CD4-positive, alpha-beta memory T cell (primary cell): Measurements from ENCODE around the gene TMEM242. TPM values are rescaled to one million over a fixed set of nuclear protein-coding genes. Genes with fewer than 3 reads are reported as not detected.

ENCODE experiments used
- CTCF ChIA-PET: fragments of 350-600 bp; sonication (Branson Sonifier 250); formaldehyde crosslinking; loops from one replicate; lab custom pipeline; 2021; ENCODE audit warnings: inconsistent platforms; ENCODE audit not compliant: partially characterized antibody; lab: Charles Lee
- POLR2A ChIA-PET: fragments of 350-600 bp; sonication (Branson Sonifier 250); formaldehyde crosslinking; loops from one replicate; lab custom pipeline; 2021; ENCODE audit not compliant: partially characterized antibody; lab: Charles Lee
- DNase-seq, 5 donors: peaks; one replicate each; pipeline versions ENCODE4 v3.0.0 to v3.0.0-alpha.2; 2020 to 2022; ENCODE audit warnings: mixed read lengths in 1 of 5
- H3K27ac ChIP-seq: one replicate; pipeline ENCODE4 v1.7.0; 2013; ENCODE audit warnings: low read depth, low read length
- H3K27me3 ChIP-seq: 2 replicates; pipeline ENCODE4 v1.7.0; 2013; ENCODE audit warnings: mild to moderate bottlenecking, low read length, moderate library complexity; ENCODE audit not compliant: insufficient read depth
- H3K36me3 ChIP-seq: 2 replicates; pipeline ENCODE4 v1.7.0; 2013; ENCODE audit warnings: mild to moderate bottlenecking, low read length, moderate library complexity; ENCODE audit not compliant: insufficient read depth
- H3K4me1 ChIP-seq: 2 replicates; pipeline ENCODE4 v1.7.0; 2013; ENCODE audit warnings: mild to moderate bottlenecking, low read length, moderate library complexity; ENCODE audit not compliant: insufficient read depth
- H3K4me3 ChIP-seq, 2 donors: one replicate each; pipeline ENCODE4 v1.7.0; 2013; ENCODE audit warnings: low read length in 2 of 2, mild to moderate bottlenecking in 1 of 2
- H3K9me3 ChIP-seq, 2 donors: one replicate each; pipeline ENCODE4 v1.7.0; 2013; ENCODE audit warnings: low read length in 2 of 2, control low read depth in 1 of 2; ENCODE audit not compliant: control insufficient read depth in 1 of 2
- H3K27ac Mint-ChIP-seq, 7 donors: one replicate each; pipeline ENCODE4 v1.8.0; 2020 to 2021; ENCODE audit warnings: mixed read lengths in 7 of 7, mild to moderate bottlenecking in 6 of 7, inconsistent platforms in 3 of 7, moderate library complexity in 3 of 7
- H3K27me3 Mint-ChIP-seq, 2 donors: one replicate each; pipeline ENCODE4 v1.8.0; 2020 to 2021; ENCODE audit warnings: mixed read lengths in 2 of 2
- H3K36me3 Mint-ChIP-seq, 2 donors: one replicate each; pipeline ENCODE4 v1.8.0; 2020 to 2021; ENCODE audit warnings: mixed read lengths in 2 of 2, inconsistent platforms in 1 of 2, mild to moderate bottlenecking in 1 of 2
- H3K4me1 Mint-ChIP-seq, 4 donors: one replicate each; pipeline ENCODE4 v1.8.0; 2020 to 2021; ENCODE audit warnings: mixed read lengths in 4 of 4, mild to moderate bottlenecking in 1 of 4
- H3K4me3 Mint-ChIP-seq, 8 donors: one replicate each; pipeline ENCODE4 v1.8.0; 2020 to 2021; ENCODE audit warnings: mixed read lengths in 8 of 8, mild to moderate bottlenecking in 7 of 8, moderate library complexity in 6 of 8, inconsistent platforms in 3 of 8
- H3K9me3 Mint-ChIP-seq, 8 donors: one replicate each; pipeline ENCODE4 v1.8.0; 2020 to 2021; ENCODE audit warnings: mixed read lengths in 8 of 8, mild to moderate bottlenecking in 5 of 8, inconsistent platforms in 3 of 8, moderate library complexity in 1 of 8
- intact Hi-C: fragments of 100-400 bp; cut with micrococcal nuclease; formaldehyde crosslinking; loops from one replicate; pipeline ENCODE4 v1.15.1; 2023
- polyA plus RNA-seq, 2 donors: library from polyadenylated mRNA; unstranded; fragments of 300-500 nt; fragmentation: Illumina TruSeq; gene quantifications; one replicate each; pipeline ENCODE4 v1.2.3, GENCODE V29; 2021
- total RNA-seq, 2 experiments: library from RNA; stranded (reverse); gene quantifications; one replicate each; pipeline ENCODE4 v1.2.3, GENCODE V29; 2021

TMEM242 gene
- total and polyA plus RNA-seq, 4 experiments from 2014 or later, result 11.4 to 14.1 (median 12.1) TPM

GRCh38 chr6:157239671-157240058 is 83.7 kb downstream of the TMEM242 start:
- Histone ChIP-seq H3K4me3 (no peak overlapping the region), H3K27me3 (peaks cover 4% of the 10 kb centered on the region), H3K4me1 (peaks cover 23% of the 10 kb centered on the region), H3K9me3 (no peaks in the 10 kb centered on the region), H3K27ac (no peak overlapping the region), H3K36me3 (no peaks in the 10 kb centered on the region)
- Mint-ChIP-seq H3K27ac (peak overlapping the region in 1 of 7 donors; percentile 36), H3K4me1 (peaks cover 11 to 22% (median 15%) of the 10 kb centered on the region in 4 donors), H3K27me3 (peaks cover 3 to 5% of the 10 kb centered on the region in 2 donors), H3K9me3 (peaks cover 0 to 7% (median 1%) of the 10 kb centered on the region in 8 donors), H3K4me3 (peak overlapping the region in 1 of 8 donors; percentile 66), H3K36me3 (peaks cover 0 to 7% of the 10 kb centered on the region in 2 donors)
- intact Hi-C loops, result no loop called here
- POLR2A ChIA-PET, result no interaction called here
- CTCF ChIA-PET, result no interaction called here
- no peak for DNase-seq

Other genes with a start within 250 kb of the TMEM242 start
- 1 to 10 TPM; 1.7 TPM for gene ZDHHC14, start 57.7 kb upstream of the TMEM242 start, total RNA-seq
- gene ZDHHC14, start 57.7 kb upstream of the TMEM242 start, polyA plus RNA-seq, result 1 to 10 TPM; 1.5 to 1.9 TPM